WTC11 (cell line): ENCODE results near the gene AGR2. TPM values are rescaled to one million over a fixed set of nuclear protein-coding genes. Genes with fewer than 3 reads are reported as not detected.

Source experiments
- ATAC-seq: fragments of 200-7000 bp; cut with Tn5 transposase; 2 replicates; pipeline ENCODE4 v1.10.0; 2021; ENCODE audit warnings: mild to moderate bottlenecking, moderate library complexity
- CTCF ChIA-PET: fragments of 300-600 bp; sonication (Branson Sonifier 250); formaldehyde crosslinking; loops from one replicate; lab custom pipeline; 2021; ENCODE audit warnings: antibody characterized with exemption; lab: Charles Lee
- POLR2A ChIA-PET: fragments of 350-600 bp; sonication (Branson Sonifier 250); formaldehyde crosslinking; loops from one replicate; lab custom pipeline; 2021; ENCODE audit warnings: antibody characterized with exemption; lab: Charles Lee
- DNase-seq: peaks from one replicate; pipeline ENCODE4 v3.0.0; 2021; ENCODE audit warnings: low spot score
- H3K27ac Mint-ChIP-seq: 2 replicates; pipeline ENCODE4 v1.8.0; 2021; ENCODE audit warnings: mixed read lengths
- H3K27me3 Mint-ChIP-seq: 2 replicates; pipeline ENCODE4 v1.8.0; 2021; ENCODE audit warnings: low read depth, mild to moderate bottlenecking, moderate library complexity, mixed read lengths
- H3K36me3 Mint-ChIP-seq: 2 replicates; pipeline ENCODE4 v1.8.0; 2021; ENCODE audit warnings: mixed read lengths
- H3K4me1 Mint-ChIP-seq: 2 replicates; pipeline ENCODE4 v1.8.0; 2022; ENCODE audit warnings: mixed read lengths
- H3K4me3 Mint-ChIP-seq: 2 replicates; pipeline ENCODE4 v1.8.0; 2021; ENCODE audit warnings: mild to moderate bottlenecking, moderate library complexity, mixed read lengths
- H3K9me3 Mint-ChIP-seq: 2 replicates; pipeline ENCODE4 v1.8.0; 2021; ENCODE audit warnings: mixed read lengths
- ATF1 ChIP-seq: sonication (generic); formaldehyde crosslinking; IDR thresholded peaks from 2 replicates; pipeline ENCODE4 v1.8.1; 2023; ENCODE audit warnings: mild to moderate bottlenecking, moderate library complexity, missing genetic modification reagents
- ELF4 ChIP-seq: sonication (generic); formaldehyde crosslinking; IDR thresholded peaks from 2 replicates; pipeline ENCODE4 v1.8.1; 2022; ENCODE audit warnings: low read depth, mild to moderate bottlenecking, moderate library complexity, missing genetic modification reagents
- ESRRA ChIP-seq: sonication (generic); formaldehyde crosslinking; IDR thresholded peaks from 2 replicates; pipeline ENCODE4 v1.8.1; 2022; ENCODE audit warnings: mild to moderate bottlenecking, missing genetic modification reagents, borderline replicate concordance
- ETV6 ChIP-seq: sonication (generic); formaldehyde crosslinking; IDR thresholded peaks from 2 replicates; pipeline ENCODE4 v1.8.1; 2022; ENCODE audit warnings: mild to moderate bottlenecking, missing genetic modification reagents
- JAZF1 ChIP-seq: fragments of 250-450 bp; sonication (Bioruptor Pico); IDR thresholded peaks from 2 replicates; pipeline ENCODE4 v1.9.0; 2021; ENCODE audit warnings: moderate library complexity, mild to moderate bottlenecking, inconsistent platforms
- SMAD3 ChIP-seq: sonication (generic); formaldehyde crosslinking; IDR thresholded peaks from 2 replicates; pipeline ENCODE4 v1.8.0; 2022; ENCODE audit warnings: missing genetic modification reagents, mild to moderate bottlenecking, borderline replicate concordance
- TCF7 ChIP-seq: sonication (generic); formaldehyde crosslinking; IDR thresholded peaks from 2 replicates; pipeline ENCODE4 v1.8.0; 2022; ENCODE audit warnings: mild to moderate bottlenecking, low read depth, missing genetic modification reagents, moderate library complexity
- TP53 ChIP-seq: sonication (generic); formaldehyde crosslinking; IDR thresholded peaks from 2 replicates; pipeline ENCODE4 v1.8.1; 2023; ENCODE audit warnings: mild to moderate bottlenecking, missing genetic modification reagents
- ZBTB21 ChIP-seq: sonication (generic); formaldehyde crosslinking; IDR thresholded peaks from 2 replicates; pipeline ENCODE4 v1.8.1; 2023; ENCODE audit warnings: mild to moderate bottlenecking, missing genetic modification reagents, borderline replicate concordance
- ZNF219 ChIP-seq: sonication (generic); formaldehyde crosslinking; IDR thresholded peaks from 2 replicates; pipeline ENCODE4 v1.8.0; 2023; ENCODE audit warnings: missing genetic modification reagents, mild to moderate bottlenecking, borderline replicate concordance
- ZNF416 ChIP-seq: fragments of 250-450 bp; sonication (Bioruptor Pico); IDR thresholded peaks from 2 replicates; pipeline ENCODE4 v1.9.0; 2021; ENCODE audit warnings: mild to moderate bottlenecking, inconsistent platforms
- ZNF423 ChIP-seq: fragments of 250-450 bp; sonication (Bioruptor Pico); IDR thresholded peaks from 2 replicates; pipeline ENCODE4 v2.1.2; 2022; ENCODE audit warnings: mild to moderate bottlenecking, moderate library complexity
- total RNA-seq: library from RNA; stranded (reverse); gene quantifications from 3 replicates; pipeline ENCODE4 v1.2.3, GENCODE V29; 2021
- TF ChIP-seq, protein P1 (sequence below): sonication (generic); formaldehyde crosslinking; IDR thresholded peaks from 2 replicates; pipeline ENCODE4 v1.8.0; 2023; ENCODE audit warnings: missing genetic modification reagents
- TF ChIP-seq, protein P2 (sequence below): sonication (generic); formaldehyde crosslinking; IDR thresholded peaks from 2 replicates; pipeline ENCODE4 v1.8.1; 2022; ENCODE audit warnings: low read depth, missing genetic modification reagents, borderline replicate concordance
- TF ChIP-seq, protein P3 (sequence below): sonication (generic); formaldehyde crosslinking; IDR thresholded peaks from 2 replicates; pipeline ENCODE4 v1.8.0; 2022; ENCODE audit warnings: mild to moderate bottlenecking, missing genetic modification reagents
- TF ChIP-seq, protein P4 (sequence below): sonication (generic); formaldehyde crosslinking; IDR thresholded peaks from 2 replicates; pipeline ENCODE4 v1.8.1; 2022; ENCODE audit warnings: mild to moderate bottlenecking, missing genetic modification reagents, moderate library complexity, borderline replicate concordance
- TF ChIP-seq, protein P5 (sequence below): fragments of 250-450 bp; sonication (Bioruptor Pico); IDR thresholded peaks from 2 replicates; pipeline ENCODE4 v1.9.0; 2021; ENCODE audit warnings: mild to moderate bottlenecking, borderline replicate concordance
- TF ChIP-seq, protein P6 (sequence below): fragments of 250-450 bp; sonication (Bioruptor Pico); IDR thresholded peaks from 2 replicates; pipeline ENCODE4 v1.8.0; 2021; ENCODE audit warnings: mild to moderate bottlenecking
- TF ChIP-seq, protein P7 (sequence below): sonication (generic); formaldehyde crosslinking; IDR thresholded peaks from 2 replicates; pipeline ENCODE4 v1.8.0; 2022; ENCODE audit warnings: mild to moderate bottlenecking, missing genetic modification reagents
- TF ChIP-seq, protein P8 (sequence below): sonication (generic); formaldehyde crosslinking; IDR thresholded peaks from 2 replicates; pipeline ENCODE4 v1.8.0; 2022; ENCODE audit warnings: missing genetic modification reagents

AGR2 gene
- total RNA-seq, 1 experiment from 2014 or later: 1.6 TPM

DNA sequence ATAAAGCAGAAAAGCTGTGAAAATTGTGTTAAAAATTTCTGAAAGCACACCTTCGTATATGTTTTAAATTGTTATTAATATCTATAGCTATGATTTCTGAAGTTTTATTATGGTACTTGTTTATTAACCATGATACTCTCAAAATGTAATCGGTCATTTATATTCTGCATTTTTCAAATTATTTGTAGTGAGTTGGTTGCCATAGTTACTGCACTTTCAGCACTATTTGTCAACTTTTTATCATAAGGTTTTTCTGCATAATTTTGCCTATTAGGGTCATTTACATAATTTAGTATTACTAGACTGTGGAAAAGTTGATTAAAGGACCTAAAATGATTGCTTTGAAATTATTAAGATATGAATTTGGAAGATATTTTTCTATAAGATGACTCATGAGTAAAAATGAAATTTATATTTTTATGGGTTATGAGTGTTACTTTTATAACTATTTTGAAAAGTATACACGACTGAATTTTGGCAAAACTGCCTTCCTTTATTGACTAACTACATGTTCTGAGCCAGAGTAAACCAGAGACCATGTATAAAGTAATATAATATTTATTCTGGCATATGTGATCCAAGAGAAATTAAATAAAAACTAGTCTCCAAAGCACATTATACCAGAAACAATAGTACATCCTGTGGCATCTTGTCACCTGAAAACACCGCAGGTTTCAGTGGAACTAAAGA, 7.9 kb upstream of the AGR2 start (continued):
- TF ChIP-seq, protein P1, sequence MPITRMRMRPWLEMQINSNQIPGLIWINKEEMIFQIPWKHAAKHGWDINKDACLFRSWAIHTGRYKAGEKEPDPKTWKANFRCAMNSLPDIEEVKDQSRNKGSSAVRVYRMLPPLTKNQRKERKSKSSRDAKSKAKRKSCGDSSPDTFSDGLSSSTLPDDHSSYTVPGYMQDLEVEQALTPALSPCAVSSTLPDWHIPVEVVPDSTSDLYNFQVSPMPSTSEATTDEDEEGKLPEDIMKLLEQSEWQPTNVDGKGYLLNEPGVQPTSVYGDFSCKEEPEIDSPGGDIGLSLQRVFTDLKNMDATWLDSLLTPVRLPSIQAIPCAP (CRISPR knock-in tag): no peak

DNA sequence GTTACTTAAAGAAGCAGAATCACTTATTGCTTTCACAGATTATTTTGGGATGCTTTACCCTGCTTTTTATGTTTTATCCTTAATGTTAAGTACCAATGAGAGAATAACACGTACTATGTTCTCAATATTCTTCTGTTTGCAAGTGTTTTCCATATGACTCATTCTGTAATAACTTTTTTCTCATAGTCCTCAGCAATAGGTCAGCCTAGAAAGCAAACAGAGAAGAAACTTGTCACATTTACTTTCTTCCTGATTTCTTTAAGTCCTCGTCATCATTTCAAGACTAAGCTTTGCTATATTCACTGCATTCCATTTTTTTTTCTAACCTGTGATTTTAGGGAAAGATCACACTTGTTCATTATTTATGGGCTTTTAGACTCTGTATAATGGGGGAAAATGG, 6.8 kb upstream of the AGR2 start:
- Mint-ChIP-seq H3K4me3 (no peak overlapping the region), H3K9me3 (no peaks in the 10 kb centered on the region), H3K27me3 (no peaks in the 10 kb centered on the region), H3K4me1 (no peaks in the 10 kb centered on the region), H3K27ac (no peak overlapping the region), H3K36me3 (no peaks in the 10 kb centered on the region)
- POLR2A ChIA-PET: no interaction called here
- TF ChIP-seq ATF1 (CRISPR knock-in tag): no peak
- no peak for TF ChIP-seq ZBTB21 (CRISPR knock-in tag)
- TF ChIP-seq ZNF423 (CRISPR knock-in tag): no peak
- TF ChIP-seq, protein P2, sequence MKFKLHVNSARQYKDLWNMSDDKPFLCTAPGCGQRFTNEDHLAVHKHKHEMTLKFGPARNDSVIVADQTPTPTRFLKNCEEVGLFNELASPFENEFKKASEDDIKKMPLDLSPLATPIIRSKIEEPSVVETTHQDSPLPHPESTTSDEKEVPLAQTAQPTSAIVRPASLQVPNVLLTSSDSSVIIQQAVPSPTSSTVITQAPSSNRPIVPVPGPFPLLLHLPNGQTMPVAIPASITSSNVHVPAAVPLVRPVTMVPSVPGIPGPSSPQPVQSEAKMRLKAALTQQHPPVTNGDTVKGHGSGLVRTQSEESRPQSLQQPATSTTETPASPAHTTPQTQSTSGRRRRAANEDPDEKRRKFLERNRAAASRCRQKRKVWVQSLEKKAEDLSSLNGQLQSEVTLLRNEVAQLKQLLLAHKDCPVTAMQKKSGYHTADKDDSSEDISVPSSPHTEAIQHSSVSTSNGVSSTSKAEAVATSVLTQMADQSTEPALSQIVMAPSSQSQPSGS (CRISPR knock-in tag): no peak
- TF ChIP-seq ETV6: no peak
- TF ChIP-seq TP53 (CRISPR knock-in tag): no peak
- TF ChIP-seq, protein P3, sequence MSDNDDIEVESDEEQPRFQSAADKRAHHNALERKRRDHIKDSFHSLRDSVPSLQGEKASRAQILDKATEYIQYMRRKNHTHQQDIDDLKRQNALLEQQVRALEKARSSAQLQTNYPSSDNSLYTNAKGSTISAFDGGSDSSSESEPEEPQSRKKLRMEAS (CRISPR knock-in tag): no peak
- TF ChIP-seq, protein P4, sequence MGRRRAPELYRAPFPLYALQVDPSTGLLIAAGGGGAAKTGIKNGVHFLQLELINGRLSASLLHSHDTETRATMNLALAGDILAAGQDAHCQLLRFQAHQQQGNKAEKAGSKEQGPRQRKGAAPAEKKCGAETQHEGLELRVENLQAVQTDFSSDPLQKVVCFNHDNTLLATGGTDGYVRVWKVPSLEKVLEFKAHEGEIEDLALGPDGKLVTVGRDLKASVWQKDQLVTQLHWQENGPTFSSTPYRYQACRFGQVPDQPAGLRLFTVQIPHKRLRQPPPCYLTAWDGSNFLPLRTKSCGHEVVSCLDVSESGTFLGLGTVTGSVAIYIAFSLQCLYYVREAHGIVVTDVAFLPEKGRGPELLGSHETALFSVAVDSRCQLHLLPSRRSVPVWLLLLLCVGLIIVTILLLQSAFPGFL (CRISPR knock-in tag): no peak
- TF ChIP-seq ELF4: no peak
- TF ChIP-seq ZNF219: no peak
- no peak for TF ChIP-seq TCF7 (CRISPR knock-in tag)
- no peak for TF ChIP-seq ESRRA (CRISPR knock-in tag)
- TF ChIP-seq, protein P5, sequence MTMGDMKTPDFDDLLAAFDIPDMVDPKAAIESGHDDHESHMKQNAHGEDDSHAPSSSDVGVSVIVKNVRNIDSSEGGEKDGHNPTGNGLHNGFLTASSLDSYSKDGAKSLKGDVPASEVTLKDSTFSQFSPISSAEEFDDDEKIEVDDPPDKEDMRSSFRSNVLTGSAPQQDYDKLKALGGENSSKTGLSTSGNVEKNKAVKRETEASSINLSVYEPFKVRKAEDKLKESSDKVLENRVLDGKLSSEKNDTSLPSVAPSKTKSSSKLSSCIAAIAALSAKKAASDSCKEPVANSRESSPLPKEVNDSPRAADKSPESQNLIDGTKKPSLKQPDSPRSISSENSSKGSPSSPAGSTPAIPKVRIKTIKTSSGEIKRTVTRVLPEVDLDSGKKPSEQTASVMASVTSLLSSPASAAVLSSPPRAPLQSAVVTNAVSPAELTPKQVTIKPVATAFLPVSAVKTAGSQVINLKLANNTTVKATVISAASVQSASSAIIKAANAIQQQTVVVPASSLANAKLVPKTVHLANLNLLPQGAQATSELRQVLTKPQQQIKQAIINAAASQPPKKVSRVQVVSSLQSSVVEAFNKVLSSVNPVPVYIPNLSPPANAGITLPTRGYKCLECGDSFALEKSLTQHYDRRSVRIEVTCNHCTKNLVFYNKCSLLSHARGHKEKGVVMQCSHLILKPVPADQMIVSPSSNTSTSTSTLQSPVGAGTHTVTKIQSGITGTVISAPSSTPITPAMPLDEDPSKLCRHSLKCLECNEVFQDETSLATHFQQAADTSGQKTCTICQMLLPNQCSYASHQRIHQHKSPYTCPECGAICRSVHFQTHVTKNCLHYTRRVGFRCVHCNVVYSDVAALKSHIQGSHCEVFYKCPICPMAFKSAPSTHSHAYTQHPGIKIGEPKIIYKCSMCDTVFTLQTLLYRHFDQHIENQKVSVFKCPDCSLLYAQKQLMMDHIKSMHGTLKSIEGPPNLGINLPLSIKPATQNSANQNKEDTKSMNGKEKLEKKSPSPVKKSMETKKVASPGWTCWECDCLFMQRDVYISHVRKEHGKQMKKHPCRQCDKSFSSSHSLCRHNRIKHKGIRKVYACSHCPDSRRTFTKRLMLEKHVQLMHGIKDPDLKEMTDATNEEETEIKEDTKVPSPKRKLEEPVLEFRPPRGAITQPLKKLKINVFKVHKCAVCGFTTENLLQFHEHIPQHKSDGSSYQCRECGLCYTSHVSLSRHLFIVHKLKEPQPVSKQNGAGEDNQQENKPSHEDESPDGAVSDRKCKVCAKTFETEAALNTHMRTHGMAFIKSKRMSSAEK (CRISPR knock-in tag): no peak
- DNase-seq: no peak
- ATAC-seq: no peak
- CTCF ChIA-PET: no interaction called here

DNA sequence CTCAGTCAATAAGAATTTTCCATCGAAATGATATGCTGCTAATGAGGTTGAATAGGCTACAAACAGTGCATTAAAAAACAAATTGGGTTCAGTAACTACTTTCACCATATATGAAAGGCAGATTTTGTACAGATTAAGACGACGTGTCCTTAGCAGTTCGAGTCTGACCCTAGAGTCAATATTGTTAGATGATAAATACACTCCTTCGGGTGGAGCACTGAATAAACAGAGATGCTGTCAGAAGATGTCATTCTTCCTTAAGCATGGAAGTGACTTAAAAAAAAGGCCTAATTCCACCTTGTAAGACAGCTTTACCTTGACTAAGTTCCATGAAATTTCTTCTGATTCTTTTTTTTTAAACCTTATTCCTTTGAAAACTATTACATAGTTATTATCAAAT, 5.8 kb upstream of the AGR2 start:
- no peak overlapping the region for H3K4me3 Mint-ChIP-seq
- DNase-seq (no peak), ATAC-seq (no peak)
- no peaks in the 10 kb centered on the region for H3K9me3 Mint-ChIP-seq
- H3K27me3 Mint-ChIP-seq: no peaks in the 10 kb centered on the region
- CTCF ChIA-PET: no interaction called here
- POLR2A ChIA-PET: no interaction called here
- H3K27ac Mint-ChIP-seq: no peak overlapping the region
- H3K4me1 Mint-ChIP-seq: peaks cover 1% of the 10 kb centered on the region; the same call in 1 of the 2 replicates
- no peaks in the 10 kb centered on the region for H3K36me3 Mint-ChIP-seq
- TF ChIP-seq TP53 (CRISPR knock-in tag) (no peak), JAZF1 (CRISPR knock-in tag) (no peak), ZNF416 (CRISPR knock-in tag) (no peak), SMAD3 (CRISPR knock-in tag) (no peak)
- TF ChIP-seq, protein P6, sequence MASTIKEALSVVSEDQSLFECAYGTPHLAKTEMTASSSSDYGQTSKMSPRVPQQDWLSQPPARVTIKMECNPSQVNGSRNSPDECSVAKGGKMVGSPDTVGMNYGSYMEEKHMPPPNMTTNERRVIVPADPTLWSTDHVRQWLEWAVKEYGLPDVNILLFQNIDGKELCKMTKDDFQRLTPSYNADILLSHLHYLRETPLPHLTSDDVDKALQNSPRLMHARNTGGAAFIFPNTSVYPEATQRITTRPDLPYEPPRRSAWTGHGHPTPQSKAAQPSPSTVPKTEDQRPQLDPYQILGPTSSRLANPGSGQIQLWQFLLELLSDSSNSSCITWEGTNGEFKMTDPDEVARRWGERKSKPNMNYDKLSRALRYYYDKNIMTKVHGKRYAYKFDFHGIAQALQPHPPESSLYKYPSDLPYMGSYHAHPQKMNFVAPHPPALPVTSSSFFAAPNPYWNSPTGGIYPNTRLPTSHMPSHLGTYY (CRISPR knock-in tag): no peak
- TF ChIP-seq, protein P7, sequence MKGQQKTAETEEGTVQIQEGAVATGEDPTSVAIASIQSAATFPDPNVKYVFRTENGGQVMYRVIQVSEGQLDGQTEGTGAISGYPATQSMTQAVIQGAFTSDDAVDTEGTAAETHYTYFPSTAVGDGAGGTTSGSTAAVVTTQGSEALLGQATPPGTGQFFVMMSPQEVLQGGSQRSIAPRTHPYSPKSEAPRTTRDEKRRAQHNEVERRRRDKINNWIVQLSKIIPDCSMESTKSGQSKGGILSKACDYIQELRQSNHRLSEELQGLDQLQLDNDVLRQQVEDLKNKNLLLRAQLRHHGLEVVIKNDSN (CRISPR knock-in tag): no peak
- TF ChIP-seq, protein P8, sequence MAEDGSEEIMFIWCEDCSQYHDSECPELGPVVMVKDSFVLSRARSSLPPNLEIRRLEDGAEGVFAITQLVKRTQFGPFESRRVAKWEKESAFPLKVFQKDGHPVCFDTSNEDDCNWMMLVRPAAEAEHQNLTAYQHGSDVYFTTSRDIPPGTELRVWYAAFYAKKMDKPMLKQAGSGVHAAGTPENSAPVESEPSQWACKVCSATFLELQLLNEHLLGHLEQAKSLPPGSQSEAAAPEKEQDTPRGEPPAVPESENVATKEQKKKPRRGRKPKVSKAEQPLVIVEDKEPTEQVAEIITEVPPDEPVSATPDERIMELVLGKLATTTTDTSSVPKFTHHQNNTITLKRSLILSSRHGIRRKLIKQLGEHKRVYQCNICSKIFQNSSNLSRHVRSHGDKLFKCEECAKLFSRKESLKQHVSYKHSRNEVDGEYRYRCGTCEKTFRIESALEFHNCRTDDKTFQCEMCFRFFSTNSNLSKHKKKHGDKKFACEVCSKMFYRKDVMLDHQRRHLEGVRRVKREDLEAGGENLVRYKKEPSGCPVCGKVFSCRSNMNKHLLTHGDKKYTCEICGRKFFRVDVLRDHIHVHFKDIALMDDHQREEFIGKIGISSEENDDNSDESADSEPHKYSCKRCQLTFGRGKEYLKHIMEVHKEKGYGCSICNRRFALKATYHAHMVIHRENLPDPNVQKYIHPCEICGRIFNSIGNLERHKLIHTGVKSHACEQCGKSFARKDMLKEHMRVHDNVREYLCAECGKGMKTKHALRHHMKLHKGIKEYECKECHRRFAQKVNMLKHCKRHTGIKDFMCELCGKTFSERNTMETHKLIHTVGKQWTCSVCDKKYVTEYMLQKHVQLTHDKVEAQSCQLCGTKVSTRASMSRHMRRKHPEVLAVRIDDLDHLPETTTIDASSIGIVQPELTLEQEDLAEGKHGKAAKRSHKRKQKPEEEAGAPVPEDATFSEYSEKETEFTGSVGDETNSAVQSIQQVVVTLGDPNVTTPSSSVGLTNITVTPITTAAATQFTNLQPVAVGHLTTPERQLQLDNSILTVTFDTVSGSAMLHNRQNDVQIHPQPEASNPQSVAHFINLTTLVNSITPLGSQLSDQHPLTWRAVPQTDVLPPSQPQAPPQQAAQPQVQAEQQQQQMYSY (CRISPR knock-in tag): no peak
